ENCODE results near the gene DHFR.
"Not testable (repeated sequence)": the region's sequence is repeated elsewhere in the genome, so short reads cannot be mapped to it uniquely, and the experiment has no call there.

Gene DHFR

DNA sequence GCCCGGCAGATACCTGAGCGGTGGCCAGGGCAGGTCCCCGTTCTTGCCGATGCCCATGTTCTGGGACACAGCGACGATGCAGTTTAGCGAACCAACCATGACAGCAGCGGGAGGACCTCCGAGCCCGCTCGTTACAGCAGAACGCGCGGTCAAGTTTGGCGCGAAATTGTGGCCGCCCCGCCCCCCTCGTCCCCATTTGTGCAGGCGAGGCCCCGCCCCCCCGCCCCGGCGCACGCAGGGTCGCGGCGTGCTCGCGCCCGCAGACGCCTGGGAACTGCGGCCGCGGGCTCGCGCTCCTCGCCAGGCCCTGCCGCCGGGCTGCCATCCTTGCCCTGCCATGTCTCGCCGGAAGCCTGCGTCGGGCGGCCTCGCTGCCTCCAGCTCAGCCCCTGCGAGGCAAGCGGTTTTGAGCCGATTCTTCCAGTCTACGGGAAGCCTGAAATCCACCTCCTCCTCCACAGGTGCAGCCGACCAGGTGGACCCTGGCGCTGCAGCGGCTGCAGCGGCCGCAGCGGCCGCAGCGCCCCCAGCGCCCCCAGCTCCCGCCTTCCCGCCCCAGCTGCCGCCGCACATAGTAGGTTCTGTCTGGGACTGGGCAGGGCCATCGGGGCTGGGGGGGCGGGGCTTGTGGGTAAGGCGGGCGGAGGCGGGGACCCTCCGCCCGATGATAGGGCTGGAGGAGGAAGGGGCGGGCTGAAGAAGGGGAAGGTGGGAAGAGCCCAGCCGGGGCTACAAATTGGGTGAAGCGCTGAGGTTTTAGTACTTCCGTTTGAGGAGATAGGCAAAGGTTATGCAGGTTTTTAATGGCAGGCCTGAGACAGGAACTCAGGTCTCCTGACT, at the start of gene DHFR, which contains the start of gene MSH3:
TSS of gene DHFR (minus strand) at position 593 of the 840 bp plus-strand sequence. CDS start at position 99, 494 bp downstream.
TSS of gene MSH3 (plus strand) at position 262 of the 840 bp plus-strand sequence. CDS start at position 338, 76 bp downstream.
- DNase-seq (ENCODE audit: low spot score) = peak; percentile 82

DNA sequence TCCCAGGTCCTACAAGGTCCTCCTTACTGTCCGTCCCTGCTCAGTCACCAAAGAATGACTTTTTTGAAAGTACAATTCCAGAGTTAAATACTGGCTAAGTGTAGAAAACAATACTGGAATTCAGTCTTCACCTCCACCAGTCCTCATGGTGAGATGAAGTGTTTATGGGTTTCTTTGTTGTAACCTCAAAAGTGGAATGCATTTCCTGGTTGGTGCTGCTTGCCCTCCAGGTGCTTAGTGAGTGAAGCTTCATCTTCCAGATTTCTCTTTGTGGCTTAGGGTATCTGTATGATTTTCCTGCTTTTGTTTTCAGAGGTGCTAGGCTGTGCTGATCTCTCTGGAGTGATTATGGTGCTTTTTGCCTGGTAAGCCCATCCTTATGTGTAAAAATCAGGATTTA, 49.4 kb upstream of the DHFR start:
- DNase-seq (ENCODE audit: low spot score) = no peak

DNA sequence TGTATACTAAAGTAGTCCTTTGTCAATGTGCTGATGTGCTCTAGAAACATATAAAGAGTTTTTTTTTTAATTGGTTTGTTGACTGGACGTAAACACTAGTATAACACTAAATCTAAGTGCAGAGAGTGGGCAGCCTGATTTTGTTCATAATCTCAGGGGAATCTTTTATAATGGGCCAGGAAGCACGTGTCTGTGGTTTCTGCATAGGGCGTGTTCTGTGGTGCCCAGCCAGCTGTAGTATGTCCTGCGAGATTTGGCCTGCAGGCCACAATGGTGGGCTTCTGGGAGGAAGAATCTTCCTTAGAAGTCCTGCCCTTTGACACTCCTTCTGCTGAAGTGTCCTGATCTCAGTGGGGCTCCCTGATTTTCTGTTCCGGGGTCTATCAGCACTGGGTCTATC, 49.0 kb upstream of the DHFR start:
- no peak for DNase-seq (ENCODE audit: low spot score)

DNA sequence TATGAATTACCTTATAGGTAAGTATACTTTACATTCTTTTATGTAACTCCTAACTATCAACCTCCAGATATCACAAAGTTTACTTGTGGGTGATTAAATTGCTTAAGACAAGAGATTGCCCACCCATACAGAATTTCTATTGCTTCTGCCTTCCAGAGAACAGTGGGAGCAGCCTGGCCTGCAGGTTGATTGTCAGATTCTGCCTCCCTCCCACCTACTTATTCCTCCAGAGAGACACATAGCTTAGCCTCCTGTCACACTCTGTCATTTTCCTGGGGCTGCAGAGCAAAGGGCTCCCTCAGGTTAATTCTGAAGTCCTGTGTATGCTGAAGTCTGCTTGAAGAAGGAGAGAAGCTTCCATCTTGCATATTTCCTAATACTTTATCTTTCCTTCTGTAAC, 48.5 kb upstream of the DHFR start:
- no peak for DNase-seq (ENCODE audit: low spot score)

DNA sequence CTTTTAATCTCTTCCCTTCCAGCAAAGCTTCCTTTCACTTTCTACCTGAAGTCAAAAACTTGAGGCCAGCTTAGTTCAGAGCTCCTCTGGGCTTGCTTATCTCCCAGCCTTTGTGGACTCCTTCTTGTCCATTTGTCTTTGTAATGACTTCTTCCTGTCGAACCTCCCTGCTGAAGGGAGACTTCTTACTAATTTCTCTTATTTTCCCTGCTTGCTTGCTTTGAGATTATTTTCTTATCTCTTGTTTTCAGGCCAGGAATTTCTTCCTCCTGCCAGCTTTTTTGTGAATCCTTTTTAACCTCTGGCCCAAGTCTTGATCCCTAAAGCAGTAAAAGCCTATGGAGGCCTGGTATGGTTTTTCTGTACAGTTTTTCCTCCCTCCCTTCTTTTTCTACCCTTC, 46.8 kb upstream of the DHFR start:
- DNase-seq (ENCODE audit: low spot score) = no peak

DNA sequence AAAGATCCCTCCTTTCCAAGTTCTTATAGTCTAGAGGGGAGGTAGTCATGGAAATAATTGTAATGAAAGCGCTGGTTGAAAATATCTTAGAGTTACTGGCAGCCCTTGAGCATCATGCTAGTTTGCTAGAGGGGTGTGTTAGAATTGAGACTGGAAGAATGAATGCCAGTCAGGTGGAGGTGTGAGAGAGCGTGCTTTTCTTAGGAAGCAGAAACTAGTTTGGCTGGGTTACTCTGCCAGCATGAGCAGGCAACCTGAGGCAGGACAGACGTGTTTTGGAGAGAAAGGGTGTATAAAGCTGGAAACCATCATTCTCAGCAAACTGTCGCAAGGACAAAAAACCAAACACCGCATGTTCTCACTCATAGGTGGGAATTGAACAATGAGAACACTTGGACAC, 43.6 kb upstream of the DHFR start:
- no peak for DNase-seq (ENCODE audit: low spot score)

DNA sequence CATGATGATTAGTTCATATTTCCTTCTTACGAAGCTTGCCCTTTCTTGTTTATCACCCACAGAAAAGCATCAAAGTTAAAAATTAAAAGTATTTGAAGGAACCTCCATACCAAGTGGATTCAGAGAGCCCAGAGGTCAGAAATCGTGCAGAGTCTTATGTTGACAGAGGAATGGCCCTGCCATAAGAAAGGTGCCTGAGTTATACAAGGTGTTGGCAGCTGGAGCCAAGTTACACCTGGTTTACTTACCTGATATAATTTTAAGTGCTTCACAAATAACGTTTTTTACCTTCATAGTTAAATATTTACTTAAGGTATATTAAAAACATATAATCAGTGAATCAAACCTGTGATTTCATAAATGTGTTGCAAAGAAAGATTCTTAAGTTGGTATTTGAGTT, 42.3 kb upstream of the DHFR start:
- DNase-seq (ENCODE audit: low spot score) = no peak

DNA sequence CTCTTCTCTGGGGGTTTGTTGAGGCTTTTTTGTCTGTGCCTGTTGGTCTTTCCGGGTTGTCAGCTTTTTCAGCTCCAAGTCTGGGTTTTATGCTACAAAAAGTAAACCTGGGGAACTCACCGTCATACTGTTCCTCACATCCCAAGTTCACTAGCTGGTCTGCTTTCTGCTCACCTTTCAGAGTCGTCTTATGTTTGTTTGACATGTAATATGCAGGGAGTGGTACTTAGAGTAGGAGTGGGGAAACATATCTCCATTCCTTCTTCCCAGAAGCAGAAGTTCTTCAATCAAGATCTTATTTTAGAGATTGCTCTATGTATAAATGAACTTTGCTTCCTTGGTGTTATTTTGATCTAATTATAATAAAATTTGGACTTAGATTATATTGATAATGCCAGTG, 41.7 kb upstream of the DHFR start:
- DNase-seq (ENCODE audit: low spot score) = no peak

DNA sequence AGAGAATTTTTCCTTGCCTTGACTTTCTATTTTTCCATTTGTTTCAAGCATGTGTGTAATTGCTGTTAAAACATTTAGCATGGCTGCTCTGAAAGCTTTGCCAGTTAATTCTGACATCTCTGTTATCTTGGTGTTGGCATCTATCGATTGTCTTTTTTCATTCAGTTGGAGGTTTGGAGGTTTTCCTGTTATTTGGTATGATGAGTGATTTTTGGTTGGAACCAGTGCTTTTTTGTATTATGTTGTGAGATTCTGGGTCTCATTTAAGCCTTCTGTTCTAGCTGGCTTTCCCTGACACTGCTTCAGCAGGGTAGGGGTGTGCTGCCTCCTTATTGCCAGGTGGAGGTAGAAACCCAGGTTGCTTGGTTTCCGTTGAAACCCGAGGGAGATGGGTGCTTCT, 40.9 kb upstream of the DHFR start:
- DNase-seq (ENCODE audit: low spot score) = no peak

DNA sequence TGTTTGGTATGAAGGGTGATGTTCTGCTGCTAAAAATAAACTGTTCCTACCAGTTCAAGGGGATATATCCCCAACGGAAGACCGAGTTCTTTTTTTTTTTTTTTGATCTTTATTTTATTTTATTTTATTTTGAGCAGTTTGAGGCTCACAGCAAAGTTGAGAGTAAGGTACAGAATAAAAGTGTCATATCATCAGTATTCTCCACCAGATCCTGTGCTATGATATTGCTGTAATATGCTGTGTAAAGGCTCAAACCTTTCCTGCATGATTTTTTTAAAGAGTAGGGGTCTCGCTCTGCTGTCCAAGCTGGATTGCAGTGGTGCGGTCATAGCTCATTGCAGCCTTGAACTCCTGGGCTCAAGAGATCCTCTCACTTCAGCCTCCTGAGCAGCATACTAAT, 34.8 kb upstream of the DHFR start:
- DNase-seq (ENCODE audit: low spot score) = no peak

DNA sequence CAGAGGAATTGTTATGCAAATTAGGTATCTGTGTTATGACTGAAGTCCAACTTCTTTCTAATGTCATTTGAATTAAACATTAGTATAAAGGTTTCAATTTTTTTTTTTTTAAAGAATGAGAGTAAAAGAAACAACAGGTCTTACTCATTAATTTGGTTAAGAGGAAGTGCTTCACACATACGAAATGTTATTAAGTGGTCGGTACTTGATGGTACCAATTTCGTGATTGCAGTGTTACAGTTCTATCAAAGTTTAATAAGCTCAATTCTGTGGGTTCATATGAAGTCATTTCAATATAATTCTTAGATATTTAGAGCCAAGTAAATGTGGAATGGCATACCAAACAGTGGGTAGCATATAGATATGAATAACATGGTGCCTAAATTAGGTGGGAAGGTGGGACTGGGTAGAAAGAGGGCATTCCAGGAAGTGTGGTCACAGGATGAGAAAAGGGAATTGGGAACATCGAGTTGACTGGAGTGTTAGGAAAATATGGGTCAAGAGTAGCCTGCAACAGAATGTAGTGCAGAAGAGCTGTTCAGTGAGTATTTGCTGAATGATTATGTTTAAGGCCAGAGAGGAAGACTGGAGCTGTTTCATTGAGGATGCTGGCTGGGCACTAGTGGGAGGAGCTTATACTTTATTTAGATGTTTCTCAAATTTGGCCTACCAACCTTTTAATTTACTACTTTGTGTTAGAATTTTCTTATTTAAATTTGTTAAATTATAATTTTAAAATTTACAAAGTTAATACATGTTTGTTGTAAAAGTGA, 34.1 kb upstream of the DHFR start:
- no peak for DNase-seq (ENCODE audit: low spot score)

DNA sequence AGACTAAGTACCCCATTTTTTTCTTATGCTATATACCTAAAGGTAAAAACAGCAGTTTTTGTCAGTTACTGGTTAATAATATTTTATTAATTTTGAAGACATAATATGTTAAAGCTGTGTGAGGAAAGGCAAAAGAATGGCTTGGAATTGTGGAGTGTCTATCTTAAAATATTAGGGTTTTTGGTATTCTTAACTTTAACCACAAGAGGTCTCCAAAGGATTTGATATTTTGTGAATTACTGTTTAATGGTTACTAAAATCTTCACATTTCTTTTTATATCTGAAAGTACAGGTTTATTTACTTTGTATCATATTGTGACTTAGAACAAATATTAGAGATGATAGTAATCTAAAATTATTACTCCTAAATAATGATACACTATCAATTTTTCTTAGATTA, 32.0 kb upstream of the DHFR start:
- DNase-seq (ENCODE audit: low spot score) = no peak

DNA sequence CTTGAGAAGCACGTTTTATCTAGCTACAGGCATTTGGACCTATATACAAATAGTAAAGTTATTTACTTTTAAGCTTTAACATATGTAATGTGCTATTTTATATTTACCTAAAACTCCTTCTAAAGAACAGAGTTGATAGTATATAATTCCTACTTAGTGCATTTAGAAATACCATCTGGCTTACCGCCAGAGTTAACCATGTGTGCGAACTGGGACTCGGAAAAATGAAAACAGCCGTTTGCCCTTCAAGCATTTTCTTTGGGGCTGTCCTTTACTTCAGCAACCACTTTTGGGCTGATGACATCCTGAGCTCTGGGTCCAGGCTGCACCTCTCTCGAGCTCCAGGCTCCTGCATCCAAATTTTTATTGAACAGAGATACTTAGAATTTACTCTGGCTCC, 21.9 kb upstream of the DHFR start:
- no peak for DNase-seq (ENCODE audit: low spot score)

DNA sequence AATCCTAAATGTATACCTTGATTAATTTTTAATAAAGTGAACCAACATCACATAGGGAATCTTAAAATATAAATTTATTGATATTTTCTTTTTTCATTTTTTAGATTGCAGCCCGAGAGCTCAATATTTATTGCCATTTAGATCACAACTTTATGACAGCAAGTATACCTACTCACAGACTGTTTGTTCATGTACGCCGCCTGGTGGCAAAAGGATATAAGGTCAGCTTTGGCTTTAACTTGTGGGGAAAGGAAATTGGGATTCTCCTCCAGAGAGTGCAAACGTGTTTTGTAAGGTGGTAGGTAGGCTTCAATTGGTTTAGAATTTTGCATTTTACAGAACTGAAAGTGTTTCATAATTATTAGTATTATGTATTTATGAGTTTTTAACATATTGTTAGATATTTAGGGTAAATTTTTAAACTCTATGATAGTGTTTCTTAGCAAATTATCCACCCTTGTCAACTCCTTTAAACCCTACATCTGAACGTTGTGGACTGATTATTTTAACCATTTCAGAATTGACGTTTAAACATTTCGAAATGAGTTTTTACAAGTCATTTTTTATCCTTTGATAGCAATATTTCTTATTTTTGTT, 17.5 kb upstream of the DHFR start:
- peak; percentile 52 for DNase-seq (ENCODE audit: low spot score)

DNA sequence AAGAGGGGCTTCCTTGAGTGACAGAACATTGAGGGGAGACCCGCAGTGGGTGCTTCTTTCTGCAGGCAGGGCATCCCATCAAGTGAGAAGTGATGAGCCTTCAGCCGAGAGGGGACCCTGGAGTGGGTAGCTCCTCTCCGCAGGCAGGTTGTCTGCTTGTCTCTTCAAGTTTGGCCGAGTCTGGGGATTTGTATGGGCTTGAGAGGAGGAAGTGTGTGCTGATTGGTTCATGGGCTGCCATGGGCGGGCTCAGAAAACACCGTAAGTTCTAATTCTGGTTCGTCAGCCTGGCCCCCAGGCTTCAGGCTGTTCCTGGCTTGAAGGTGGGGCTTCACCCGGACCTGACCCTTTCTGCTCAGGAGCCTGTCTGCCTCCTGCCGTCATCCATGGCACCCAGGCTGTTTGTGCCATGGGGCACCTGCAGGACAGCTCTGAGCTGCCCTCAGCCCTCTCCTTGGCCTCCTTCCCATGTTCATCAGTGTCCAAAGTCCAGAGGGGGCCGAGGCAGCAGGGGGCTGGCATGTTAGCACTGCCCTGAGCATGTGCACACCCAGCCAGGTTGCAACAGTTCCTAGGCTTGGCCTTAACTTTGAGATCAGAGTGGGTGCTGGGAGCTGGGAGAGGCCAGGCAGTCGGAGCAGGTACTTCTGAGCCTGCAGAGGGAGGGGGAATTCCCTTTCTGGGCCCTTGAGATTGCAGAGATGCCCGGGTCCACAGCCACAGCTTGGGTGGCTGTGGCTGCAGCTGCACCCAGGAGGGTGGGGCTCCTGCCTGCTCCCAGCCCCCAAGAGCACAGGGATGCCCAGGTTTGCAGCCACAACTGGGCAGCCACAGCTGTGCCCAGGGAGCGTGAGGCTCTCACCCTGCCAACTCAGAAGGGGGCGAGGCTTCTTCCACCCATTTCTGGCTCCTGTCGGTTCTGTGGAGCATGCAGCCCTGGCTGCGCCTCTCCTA, 13.5 kb upstream of the DHFR start:
- DNase-seq (ENCODE audit: low spot score) = no peak

DNA sequence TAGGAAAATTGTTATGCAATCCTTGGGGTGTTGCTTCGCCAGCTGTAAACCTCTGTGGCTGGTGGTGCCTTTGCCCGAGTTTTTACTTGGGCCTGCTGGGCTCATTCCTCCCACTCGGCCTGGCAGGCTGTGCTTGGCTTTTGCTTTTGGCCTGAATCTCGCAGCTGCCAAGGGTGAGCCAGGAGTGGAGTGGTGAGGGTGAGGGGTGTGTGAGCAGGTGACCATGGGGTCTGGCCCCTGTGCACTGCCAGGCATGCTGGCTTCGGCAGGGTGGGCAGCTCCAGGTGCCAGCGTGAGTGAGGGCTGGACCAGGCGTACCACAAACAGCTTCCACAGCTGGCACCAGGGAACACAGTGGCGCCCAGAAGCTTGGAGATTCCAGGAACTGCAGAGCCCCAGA, 12.6 kb upstream of the DHFR start:
- no peak for DNase-seq (ENCODE audit: low spot score)

DNA sequence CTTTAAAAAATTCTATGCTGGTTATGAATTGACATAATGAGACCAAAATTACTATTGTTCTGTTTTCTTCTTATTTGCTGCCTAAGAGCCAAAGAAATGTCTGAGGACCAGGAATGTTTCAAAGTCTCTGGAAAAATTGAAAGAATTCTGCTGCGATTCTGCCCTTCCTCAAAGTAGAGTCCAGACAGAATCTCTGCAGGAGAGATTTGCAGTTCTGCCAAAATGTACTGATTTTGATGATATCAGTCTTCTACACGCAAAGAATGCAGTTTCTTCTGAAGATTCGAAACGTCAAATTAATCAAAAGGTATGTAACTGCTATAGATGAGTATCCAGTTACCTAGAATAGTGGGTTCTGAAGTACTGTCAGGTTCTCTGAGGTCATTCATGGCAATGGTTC, 10.3 kb upstream of the DHFR start:
- DNase-seq (ENCODE audit: low spot score) = no peak

DNA sequence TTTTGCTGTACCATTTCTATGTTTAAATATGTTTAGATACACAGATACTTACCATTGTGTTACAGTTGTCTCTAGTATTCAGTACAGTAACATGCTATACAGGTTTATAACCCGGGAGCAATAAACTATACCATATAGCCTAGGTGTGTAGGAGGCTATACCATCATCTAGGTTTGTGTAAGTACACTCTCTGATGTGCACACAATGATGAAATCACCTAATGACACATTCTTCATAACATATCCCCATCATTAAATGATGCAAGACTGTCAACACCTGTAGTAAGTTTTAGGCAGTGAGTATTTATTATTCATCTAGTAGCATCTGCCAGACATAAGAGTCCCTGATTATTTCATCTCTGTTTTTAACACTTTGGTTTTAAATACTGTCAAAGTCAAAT, 7.3 kb upstream of the DHFR start:
- no peak for DNase-seq (ENCODE audit: low spot score)

DNA sequence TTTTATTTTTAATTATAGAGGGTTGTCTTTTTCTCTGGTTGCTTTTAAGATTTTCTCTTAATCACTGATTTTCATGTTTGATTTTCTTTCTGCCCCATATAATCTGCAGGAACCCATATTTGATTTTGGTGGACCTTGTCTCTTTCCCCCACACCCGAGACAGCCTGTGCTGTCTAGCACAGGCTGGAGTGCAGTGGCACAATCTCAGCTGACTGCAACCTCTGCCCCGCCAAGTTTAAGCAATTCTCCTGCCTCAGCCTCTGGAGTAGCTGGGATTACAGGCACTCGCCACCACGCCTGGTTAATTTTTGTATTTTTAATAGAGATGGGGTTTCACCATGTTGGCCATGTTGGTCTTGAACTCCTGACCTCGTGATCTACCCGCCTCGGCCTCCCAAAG, 5.9 kb upstream of the DHFR start:
- not testable (repeated sequence) for DNase-seq (ENCODE audit: low spot score)

DNA sequence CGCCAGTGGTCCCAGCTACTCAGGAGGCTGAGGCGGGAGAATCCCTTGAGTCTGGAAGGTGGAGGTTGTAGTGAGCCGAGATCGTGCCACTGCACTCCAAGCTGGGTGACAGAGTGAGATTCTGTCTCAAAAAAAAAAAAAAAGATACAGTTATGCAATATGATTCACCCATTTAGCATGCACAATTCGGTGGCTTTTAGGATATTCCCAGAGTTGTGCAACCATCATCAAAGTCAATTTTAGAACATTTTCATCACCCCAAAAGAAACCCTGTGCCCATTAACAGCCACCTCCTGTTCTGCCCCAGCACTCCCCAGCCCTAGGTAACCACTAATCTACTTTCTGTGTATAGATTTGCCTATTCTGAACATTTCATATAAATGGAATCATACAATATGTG, 4.3 kb upstream of the DHFR start:
- DNase-seq (ENCODE audit: low spot score) = no peak

DNA sequence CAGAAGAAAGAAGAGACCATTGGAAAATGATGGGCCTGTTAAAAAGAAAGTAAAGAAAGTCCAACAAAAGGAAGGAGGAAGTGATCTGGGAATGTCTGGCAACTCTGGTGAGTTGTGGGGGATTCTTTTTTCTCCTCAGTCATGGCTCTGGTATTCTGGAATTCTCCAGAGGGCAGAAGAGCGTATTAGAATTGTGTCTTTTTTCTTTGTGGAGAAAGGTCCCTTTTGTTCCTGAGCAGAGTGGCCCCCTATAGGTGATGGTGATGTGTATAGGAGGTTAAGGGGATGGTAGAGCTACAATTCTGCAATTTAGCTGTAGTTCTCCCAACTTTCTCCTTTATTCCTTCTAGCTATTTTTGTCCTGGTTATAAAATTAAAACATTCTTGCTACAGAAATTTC, 1.6 kb upstream of the DHFR start:
- no peak for DNase-seq (ENCODE audit: low spot score)

DNA sequence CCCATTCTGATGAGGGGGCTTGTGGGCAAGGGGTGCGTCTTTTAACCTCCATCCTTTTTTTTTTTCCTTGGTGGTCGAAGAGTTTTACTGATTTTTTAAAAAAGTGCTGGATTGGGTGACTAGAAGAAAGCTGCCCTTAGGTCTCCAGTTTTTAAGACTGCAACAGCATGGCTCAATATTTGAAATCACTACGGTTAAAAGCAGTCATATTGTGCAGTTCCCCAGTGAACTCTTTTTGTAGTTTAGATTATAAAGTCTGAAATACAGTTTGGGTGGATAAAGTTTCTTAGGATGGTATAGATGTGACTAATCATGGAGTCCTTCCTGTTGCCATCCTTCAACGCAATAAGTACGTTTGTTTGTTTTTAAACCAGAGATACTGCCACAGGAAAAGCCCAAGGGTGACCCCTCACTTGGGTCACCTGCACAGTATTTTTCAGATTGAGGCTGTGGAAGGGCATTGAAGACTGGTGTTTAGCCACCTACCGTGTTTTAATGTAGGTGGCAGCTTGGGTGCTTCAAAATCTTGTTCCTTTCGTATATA, 520 bp upstream of the DHFR start:
- DNase-seq (ENCODE audit: low spot score) = peak; percentile 54

Measured in kidney capillary endothelial cell (primary cell).